GM23338 (cell line): Measurements from ENCODE around the gene SLC2A5. TPM values are rescaled to one million over a fixed set of nuclear protein-coding genes. Genes with fewer than 3 reads are reported as not detected.

Experiments used
- ATAC-seq: fragments of 200-7000 bp; cut with Tn5 transposase; 3 replicates; pipeline ENCODE4 v1.9.1; 2020
- DNase-seq: peaks from one replicate; pipeline ENCODE4 v3.0.0-alpha.2; 2015; ENCODE audit warnings: low spot score
- H2AFZ ChIP-seq: fragments of 200-600 bp; sonication (generic); 2 replicates; pipeline ENCODE4 v1.8.0; 2016; ENCODE audit warnings: antibody characterized with exemption, mild to moderate bottlenecking, moderate library complexity
- H3F3A ChIP-seq: fragments of 200-600 bp; sonication (generic); replicated peaks from 2 replicates; pipeline ENCODE4 v1.8.0; 2017; ENCODE audit warnings: antibody characterized with exemption, mixed run types, low read depth
- H3K27ac ChIP-seq: fragments of 200-600 bp; sonication (generic); 2 replicates; pipeline ENCODE4 v1.6.1; 2016; ENCODE audit warnings: low read depth
- H3K27me3 ChIP-seq: fragments of 200-600 bp; sonication (generic); 2 replicates; pipeline ENCODE4 v1.8.0; 2016; ENCODE audit warnings: mild to moderate bottlenecking, mixed run types, moderate library complexity; ENCODE audit not compliant: insufficient read depth
- H3K36me3 ChIP-seq: fragments of 200-600 bp; sonication (generic); 2 replicates; pipeline ENCODE4 v1.8.0; 2016; ENCODE audit warnings: mild to moderate bottlenecking; ENCODE audit not compliant: insufficient read depth
- H3K4me1 ChIP-seq: fragments of 200-600 bp; sonication (generic); 2 replicates; pipeline ENCODE4 v1.8.0; 2016; ENCODE audit warnings: mild to moderate bottlenecking, moderate library complexity; ENCODE audit not compliant: insufficient read depth
- H3K4me2 ChIP-seq: fragments of 200-600 bp; sonication (generic); 2 replicates; pipeline ENCODE4 v1.7.1; 2017; ENCODE audit warnings: mixed run types
- H3K4me3 ChIP-seq: fragments of 200-600 bp; sonication (generic); 2 replicates; pipeline ENCODE4 v1.6.1; 2016; ENCODE audit warnings: mixed run types
- H3K79me2 ChIP-seq: fragments of 200-600 bp; sonication (generic); replicated peaks from 2 replicates; pipeline ENCODE4 v1.8.0; 2017; ENCODE audit warnings: mild to moderate bottlenecking; ENCODE audit not compliant: insufficient read depth
- H3K9me2 ChIP-seq: fragments of 200-600 bp; sonication (generic); 2 replicates; pipeline ENCODE4 v1.8.0; 2017; ENCODE audit not compliant: insufficient read depth
- H4K20me1 ChIP-seq: fragments of 200-600 bp; sonication (generic); replicated peaks from 2 replicates; pipeline ENCODE4 v1.8.0; 2017; ENCODE audit warnings: mild to moderate bottlenecking; ENCODE audit not compliant: insufficient read depth
- H3K27ac Mint-ChIP-seq: 2 replicates; pipeline ENCODE4 v1.8.0; 2020; ENCODE audit warnings: inconsistent platforms, mild to moderate bottlenecking, moderate library complexity, mixed read lengths
- H3K27me3 Mint-ChIP-seq: 3 replicates; pipeline ENCODE4 v1.8.0; 2022; ENCODE audit warnings: low read depth, mild to moderate bottlenecking, moderate library complexity, mixed read lengths, inconsistent platforms; ENCODE audit not compliant: insufficient read depth, poor library complexity
- H3K36me3 Mint-ChIP-seq: 3 replicates; pipeline ENCODE4 v1.8.0; 2021; ENCODE audit warnings: low read depth, mild to moderate bottlenecking, inconsistent platforms, moderate library complexity, mixed read lengths
- H3K4me1 Mint-ChIP-seq: 3 replicates; pipeline ENCODE4 v1.8.0; 2020; ENCODE audit warnings: mild to moderate bottlenecking, inconsistent platforms, mixed read lengths
- H3K4me3 Mint-ChIP-seq: 3 replicates; pipeline ENCODE4 v1.8.0; 2021; ENCODE audit warnings: moderate library complexity, mild to moderate bottlenecking, inconsistent platforms, mixed read lengths
- H3K9me3 Mint-ChIP-seq: 3 replicates; pipeline ENCODE4 v1.8.0; 2020; ENCODE audit warnings: moderate library complexity, mild to moderate bottlenecking, inconsistent platforms, mixed read lengths
- CREB1 ChIP-seq: fragments of 250-450 bp; sonication (Bioruptor Pico); IDR thresholded peaks from 2 replicates; pipeline ENCODE4 v1.5.0; 2020; ENCODE audit warnings: low read depth, mild to moderate bottlenecking, moderate library complexity
- CTCF ChIP-seq, 2 experiments: fragments of 200-600 bp in 1 of 2; sonication (generic) in 1 of 2; conservative IDR thresholded peaks; 2 replicates each; pipeline versions ENCODE4 v1.5.1 to v1.6.1; 2016 to 2017; ENCODE audit warnings: antibody characterized with exemption in 2 of 2, low read depth in 2 of 2, mild to moderate bottlenecking in 2 of 2, moderate library complexity in 1 of 2
- ETS1 ChIP-seq: IDR thresholded peaks from 2 replicates; pipeline ENCODE4 v1.6.1; 2016; ENCODE audit warnings: antibody characterized with exemption
- EZH2 ChIP-seq: fragments of 200-600 bp; sonication (generic); IDR thresholded peaks from one replicate; pipeline ENCODE4 v1.8.0; 2017; ENCODE audit warnings: antibody characterized with exemption, mild to moderate bottlenecking, low read depth; ENCODE audit not compliant: unreplicated experiment
- EZH2phosphoT487 ChIP-seq: fragments of 200-600 bp; sonication (generic); IDR thresholded peaks from one replicate; pipeline ENCODE4 v1.8.1; 2018; ENCODE audit warnings: antibody characterized with exemption; ENCODE audit not compliant: unreplicated experiment
- JUNB ChIP-seq: IDR thresholded peaks from one replicate; pipeline ENCODE4 v1.6.1; 2016; ENCODE audit warnings: antibody characterized with exemption; ENCODE audit not compliant: unreplicated experiment
- NANOG ChIP-seq: IDR thresholded peaks from 2 replicates; pipeline ENCODE4 v1.6.1; 2016; ENCODE audit warnings: antibody characterized with exemption, borderline replicate concordance
- POLR2AphosphoS5 ChIP-seq: IDR thresholded peaks from 2 replicates; pipeline ENCODE4 v1.6.1; 2016; ENCODE audit warnings: antibody characterized with exemption, low read depth
- REST ChIP-seq: IDR thresholded peaks from one replicate; pipeline ENCODE4 v1.6.1; 2018; ENCODE audit warnings: antibody characterized with exemption; ENCODE audit not compliant: unreplicated experiment
- STAT1 ChIP-seq: IDR thresholded peaks from one replicate; pipeline ENCODE4 v1.6.1; 2016; ENCODE audit warnings: antibody characterized with exemption; ENCODE audit not compliant: unreplicated experiment
- ZNF114 ChIP-seq: fragments of 250-450 bp; sonication (Bioruptor Pico); IDR thresholded peaks from 2 replicates; pipeline ENCODE4 v1.5.0; 2020; ENCODE audit warnings: mild to moderate bottlenecking, moderate library complexity
- ZNF331 ChIP-seq: fragments of 250-450 bp; sonication (Bioruptor Pico); IDR thresholded peaks from 2 replicates; pipeline ENCODE4 v1.5.0; 2020; ENCODE audit warnings: low read depth, mild to moderate bottlenecking, moderate library complexity
- ZNF462 ChIP-seq: fragments of 250-450 bp; sonication (Bioruptor Pico); IDR thresholded peaks from 2 replicates; pipeline ENCODE4 v1.5.0; 2020; ENCODE audit warnings: mild to moderate bottlenecking, moderate library complexity
- polyA plus RNA-seq: library from polyadenylated mRNA; unstranded; fragments of >200 nt; fragmentation: Nextera tagmentation; extraction: Ambion mirVana; gene quantifications from 2 replicates; pipeline ENCODE4 v1.2.1, GENCODE V29; 2016
- total RNA-seq: library from RNA; depleted of rRNA; stranded (reverse); fragments of >200 nt; shearing (Covaris generic); gene quantifications from 2 replicates; pipeline ENCODE4 v1.2.3, GENCODE V29; 2014

The SLC2A5 gene
- total and polyA plus RNA-seq, 2 experiments from 2014 or later = 0.03 TPM; not detected in 1

GRCh38 chr1:9044236-9044635 lies 25.2 kb downstream of the SLC2A5 start:
- no peaks in the 10 kb centered on the region for H3K79me2 ChIP-seq
- no peaks in the 10 kb centered on the region for H3K4me1 ChIP-seq
- no peak overlapping the region for H2AFZ ChIP-seq
- H3K27ac ChIP-seq = no peak overlapping the region
- no peak overlapping the region for H3K4me2 ChIP-seq
- Mint-ChIP-seq H3K27ac (no peak overlapping the region), H3K27me3 (peaks cover 7% of the 10 kb centered on the region), H3K4me1 (no peaks in the 10 kb centered on the region), H3K36me3 (no peaks in the 10 kb centered on the region), H3K4me3 (no peak overlapping the region), H3K9me3 (no peaks in the 10 kb centered on the region)
- TF ChIP-seq ZNF462 (CRISPR knock-in tag) (no peak), CTCF (conservative IDR thresholded peaks at IDR 0.05; ENCODE audit: low read depth in 2 of 2) (no peak), EZH2phosphoT487 (no peak), EZH2 (no peak), STAT1 (no peak), REST (no peak), POLR2AphosphoS5 (no peak), ZNF114 (CRISPR knock-in tag) (no peak), ETS1 (no peak), ZNF331 (no peak), CREB1 (CRISPR knock-in tag) (no peak), JUNB (no peak), NANOG (no peak)
- no peaks in the 10 kb centered on the region for H3K27me3 ChIP-seq
- H3K9me2 ChIP-seq = no peaks in the 10 kb centered on the region
- ATAC-seq = no peak
- no peaks in the 10 kb centered on the region for H4K20me1 ChIP-seq
- H3K36me3 ChIP-seq = no peaks in the 10 kb centered on the region
- H3K4me3 ChIP-seq = no peak overlapping the region
- no peaks in the 10 kb centered on the region for H3F3A ChIP-seq
- DNase-seq = no peak
